Measurements from ENCODE around the gene PALD1. TPM values are rescaled to one million over a fixed set of nuclear protein-coding genes. Genes with fewer than 3 reads are reported as not detected.

The PALD1 gene
- total RNA-seq, 1 experiment from 2014 or later = 0.38 TPM

GRCh38 chr10:70560511-70560941 is 82.0 kb downstream of the PALD1 start:
- no peak for DNase-seq
- H3K4me3 Mint-ChIP-seq (ENCODE audit: low read depth, unreplicated experiment) = no peak overlapping the region
- no peak for TF ChIP-seq CTCF (IDR thresholded peaks at IDR 0.05; ENCODE audit: unreplicated experiment)
- intact Hi-C loops (cut with micrococcal nuclease; ENCODE audit: unreplicated experiment) = no loop called here
- peaks cover 83% of the 10 kb centered on the region for H3K27me3 Mint-ChIP-seq (ENCODE audit: unreplicated experiment)
- peaks cover 20% of the 10 kb centered on the region for H3K4me1 Mint-ChIP-seq (ENCODE audit: low read depth, unreplicated experiment)
- no peak overlapping the region for H3K27ac Mint-ChIP-seq (ENCODE audit: unreplicated experiment)
- no TSS peak for BruUV-seq (replicated peaks)
- CTCF ChIA-PET = interaction anchor here (0.6 to 0.9 kb wide), 3 partner anchors 15 to 295 kb away, joined by 3 to 4 read pairs (median 4); no protein-coding TSS in a partner anchor
- H3K9me3 Mint-ChIP-seq (ENCODE audit: low read depth, unreplicated experiment) = no peaks in the 10 kb centered on the region
- H3K36me3 Mint-ChIP-seq (ENCODE audit: insufficient read depth, unreplicated experiment) = peaks cover 9% of the 10 kb centered on the region

GRCh38 chr10:70561070-70561469 is 82.5 kb downstream of the PALD1 start:
- Mint-ChIP-seq H3K27me3 (ENCODE audit: unreplicated experiment) (peaks cover 89% of the 10 kb centered on the region), H3K4me3 (ENCODE audit: low read depth, unreplicated experiment) (no peak overlapping the region), H3K4me1 (ENCODE audit: low read depth, unreplicated experiment) (peaks cover 20% of the 10 kb centered on the region), H3K27ac (ENCODE audit: unreplicated experiment) (no peak overlapping the region), H3K36me3 (ENCODE audit: insufficient read depth, unreplicated experiment) (peaks cover 9% of the 10 kb centered on the region), H3K9me3 (ENCODE audit: low read depth, unreplicated experiment) (no peaks in the 10 kb centered on the region)
- CTCF ChIA-PET = interaction anchor here (0.6 to 0.8 kb wide), 3 partner anchors 12 to 110 kb away, joined by 4 to 8 read pairs (median 4); no protein-coding TSS in a partner anchor
- intact Hi-C loops (cut with micrococcal nuclease; ENCODE audit: unreplicated experiment) = no loop called here
- DNase-seq = no peak
- BruUV-seq (replicated peaks) = no TSS peak
- TF ChIP-seq CTCF (IDR thresholded peaks at IDR 0.05; ENCODE audit: unreplicated experiment) = no peak

- no TSS peak for BruUV-seq (replicated peaks)
- Mint-ChIP-seq H3K36me3 (ENCODE audit: insufficient read depth, unreplicated experiment) (peaks cover 9% of the 10 kb centered on the region), H3K4me1 (ENCODE audit: low read depth, unreplicated experiment) (peaks cover 20% of the 10 kb centered on the region), H3K27ac (ENCODE audit: unreplicated experiment) (no peak overlapping the region), H3K4me3 (ENCODE audit: low read depth, unreplicated experiment) (no peak overlapping the region), H3K9me3 (ENCODE audit: low read depth, unreplicated experiment) (no peaks in the 10 kb centered on the region), H3K27me3 (ENCODE audit: unreplicated experiment) (peaks cover 94% of the 10 kb centered on the region)
- DNase-seq = no peak
- intact Hi-C loops (cut with micrococcal nuclease; ENCODE audit: unreplicated experiment) = no loop called here
- CTCF ChIA-PET = interaction anchor here (0.6 to 0.9 kb wide), 3 partner anchors 10 to 14 kb away, joined by 3 to 8 read pairs (median 4); no protein-coding TSS in a partner anchor
- TF ChIP-seq CTCF (IDR thresholded peaks at IDR 0.05; ENCODE audit: unreplicated experiment) = no peak
Measured at GRCh38 chr10:70561558-70561957, 83.0 kb downstream of the PALD1 start.

- CTCF ChIA-PET = interaction anchor here (0.9 kb wide), 1 partner anchor 10 kb away, joined by 3 read pairs; no protein-coding TSS in a partner anchor
- Mint-ChIP-seq H3K4me1 (ENCODE audit: low read depth, unreplicated experiment) (peaks cover 20% of the 10 kb centered on the region), H3K9me3 (ENCODE audit: low read depth, unreplicated experiment) (no peaks in the 10 kb centered on the region), H3K4me3 (ENCODE audit: low read depth, unreplicated experiment) (no peak overlapping the region), H3K27ac (ENCODE audit: unreplicated experiment) (no peak overlapping the region), H3K27me3 (ENCODE audit: unreplicated experiment) (peaks cover 94% of the 10 kb centered on the region), H3K36me3 (ENCODE audit: insufficient read depth, unreplicated experiment) (peaks cover 9% of the 10 kb centered on the region)
- intact Hi-C loops (cut with micrococcal nuclease; ENCODE audit: unreplicated experiment) = no loop called here
- TF ChIP-seq CTCF (IDR thresholded peaks at IDR 0.05; ENCODE audit: unreplicated experiment) = no peak
- no peak for DNase-seq
- BruUV-seq (replicated peaks) = no TSS peak
Measured at GRCh38 chr10:70562036-70562755, 83.6 kb downstream of the PALD1 start.
